Activated naive CD4-positive, alpha-beta T cell (primary cell): ENCODE measurements around the gene MDM1.

Experiments
- DNase-seq, 4 experiments: peaks; one replicate each; lab custom pipeline; 2025; lab: John Stamatoyannopoulos, UW

MDM1 gene

GRCh38 chr12:68356986-68357385 lies 24.8 kb upstream of the MDM1 start:
- no peak for DNase-seq

- no peak for DNase-seq
Observed at GRCh38 chr12:68356060-68356695, 24.0 kb upstream of the MDM1 start.

GRCh38 chr12:68354977-68355541 lies 22.9 kb upstream of the MDM1 start:
- DNase-seq = no peak

GRCh38 chr12:68352067-68352466 lies 19.9 kb upstream of the MDM1 start:
- DNase-seq = no peak

GRCh38 chr12:68350753-68351152 lies 18.6 kb upstream of the MDM1 start:
- no peak for DNase-seq

- DNase-seq = no peak
Observed at GRCh38 chr12:68349921-68350606, 17.9 kb upstream of the MDM1 start.

- DNase-seq = no peak
Observed at GRCh38 chr12:68349220-68349621, 17.1 kb upstream of the MDM1 start.

GRCh38 chr12:68348419-68348818 lies 16.3 kb upstream of the MDM1 start:
- no peak for DNase-seq

GRCh38 chr12:68345763-68346162 lies 13.6 kb upstream of the MDM1 start:
- no peak for DNase-seq

- DNase-seq = no peak
Observed at GRCh38 chr12:68344126-68344525, 12.0 kb upstream of the MDM1 start.

- DNase-seq = no peak
Observed at GRCh38 chr12:68342966-68343365, 10.8 kb upstream of the MDM1 start.

GRCh38 chr12:68341822-68342221 lies 9.7 kb upstream of the MDM1 start:
- DNase-seq = no peak

GRCh38 chr12:68340404-68341270 lies 8.5 kb upstream of the MDM1 start:
- DNase-seq = no peak

- no peak for DNase-seq
Observed at GRCh38 chr12:68336889-68337303, 4.7 kb upstream of the MDM1 start.

- DNase-seq = no peak
Observed at GRCh38 chr12:68335462-68335861, 3.3 kb upstream of the MDM1 start.

GRCh38 chr12:68334132-68334531 lies 2.0 kb upstream of the MDM1 start:
- DNase-seq = no peak

- no peak for DNase-seq
Observed at GRCh38 chr12:68332728-68333630, 817 bp upstream of the MDM1 start.

GRCh38 chr12:68331500-68331868 lies 678 bp downstream of the MDM1 start:
- no peak for DNase-seq

- DNase-seq = no peak
Observed at GRCh38 chr12:68327896-68328295, 4.3 kb downstream of the MDM1 start.

GRCh38 chr12:68326716-68327115 lies 5.4 kb downstream of the MDM1 start:
- DNase-seq = no peak

- no peak for DNase-seq
Observed at GRCh38 chr12:68325966-68326365, 6.2 kb downstream of the MDM1 start.

GRCh38 chr12:68324531-68324930 lies 7.6 kb downstream of the MDM1 start:
- DNase-seq = no peak
